Adrenal gland (tissue), 5 donors: ENCODE results near the gene RAVER1.

Experiments used
- CTCF ChIP-seq, 6 experiments: fragments of 450-650 bp in 4 of 6; fragments of 200-600 bp in 2 of 6; sonication (generic) in 1 of 6; IDR thresholded peaks; 1 replicate in 5 of 6; 2 replicates in 1 of 6; pipeline versions ENCODE4 v1.5.1 to v1.8.0; 2016 to 2021; ENCODE audit warnings: antibody characterized with exemption in 6 of 6, mild to moderate bottlenecking in 2 of 6, moderate library complexity in 1 of 6
- POLR2A ChIP-seq, 2 donors: fragments of 450-650 bp; IDR thresholded peaks; one replicate each; pipeline ENCODE4 v1.6.1; 2017; ENCODE audit warnings: antibody characterized with exemption in 2 of 2, mild to moderate bottlenecking in 2 of 2, moderate library complexity in 1 of 2
- donor health status: DM: no; HTN: no; CAD: no.

DNA sequence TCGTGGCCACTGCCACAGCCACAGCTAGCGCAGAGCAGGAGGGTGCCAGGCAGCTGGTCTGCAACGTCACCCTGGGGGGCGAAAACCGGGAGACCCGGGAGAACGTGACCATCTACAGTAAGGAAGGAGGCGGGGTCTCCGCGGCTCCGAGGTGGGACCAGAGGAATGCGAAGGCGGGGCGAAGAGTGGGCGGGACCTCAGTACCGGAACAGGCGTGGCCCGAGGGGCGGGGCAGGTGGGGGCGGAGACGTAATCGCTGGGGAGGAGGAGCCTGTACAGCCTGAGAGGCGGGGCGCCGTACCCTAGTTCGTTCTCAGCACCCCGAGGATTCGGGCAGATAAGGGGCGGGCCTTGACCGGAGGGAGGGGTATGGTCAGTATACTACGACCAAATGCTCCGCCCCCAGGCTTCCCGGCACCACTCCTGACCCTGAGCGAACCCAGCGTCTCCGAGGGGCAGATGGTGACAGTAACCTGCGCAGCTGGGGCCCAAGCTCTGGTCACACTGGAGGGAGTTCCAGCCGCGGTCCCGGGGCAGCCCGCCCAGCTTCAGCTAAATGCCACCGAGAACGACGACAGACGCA is 41.0 kb downstream of the RAVER1 start:
- TF ChIP-seq POLR2A (IDR thresholded peaks at IDR 0.05) (no peak), CTCF (IDR thresholded peaks at IDR 0.05) (no peak)
